ENCODE measurements around the gene INA.

INA gene

DNA sequence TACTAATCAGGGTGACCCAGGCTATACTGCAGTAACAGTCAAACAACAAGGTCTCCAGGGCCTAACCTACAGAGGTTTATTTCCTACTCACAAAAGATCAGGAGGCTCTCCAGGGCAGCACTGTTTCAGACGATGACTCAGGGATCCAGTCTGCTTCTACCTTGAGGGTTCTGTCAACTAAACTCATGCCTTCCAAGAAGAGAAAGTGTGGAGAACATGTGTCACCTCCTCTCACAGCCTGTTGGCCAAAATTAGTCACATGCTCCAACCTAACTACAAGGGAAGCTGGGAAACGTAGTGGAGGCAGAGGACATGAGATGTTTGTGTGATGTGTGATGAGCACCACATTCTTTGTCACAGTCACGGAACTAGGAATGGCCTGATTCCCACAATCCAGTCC, 14.7 kb upstream of the INA start:
- Histone ChIP-seq H3F3A (ENCODE audit: control insufficient read depth, insufficient read depth) (no peaks in the 10 kb centered on the region), H3K9me3 (ENCODE audit: control insufficient read depth, insufficient read depth, low read length) (no peaks in the 10 kb centered on the region), H4K20me1 (ENCODE audit: control insufficient read depth, insufficient read depth, low read depth, low read length) (no peaks in the 10 kb centered on the region), H3K27me3 (ENCODE audit: control insufficient read depth, low read length) (no peaks in the 10 kb centered on the region), H3K9me2 (replicated peaks; ENCODE audit: control insufficient read depth, low read length) (no peaks in the 10 kb centered on the region), H3K27ac (ENCODE audit: low read depth, low read length) (no peak overlapping the region), H3K79me2 (ENCODE audit: control insufficient read depth, low read length) (no peaks in the 10 kb centered on the region), H3K4me1 (ENCODE audit: control insufficient read depth, low read length) (no peaks in the 10 kb centered on the region), H3K4me2 (ENCODE audit: low read length) (no peak overlapping the region), H3K36me3 (ENCODE audit: control insufficient read depth, low read length) (no peaks in the 10 kb centered on the region), H3K4me3 (ENCODE audit: low read length) (no peak overlapping the region)
- TF ChIP-seq, protein P1, sequence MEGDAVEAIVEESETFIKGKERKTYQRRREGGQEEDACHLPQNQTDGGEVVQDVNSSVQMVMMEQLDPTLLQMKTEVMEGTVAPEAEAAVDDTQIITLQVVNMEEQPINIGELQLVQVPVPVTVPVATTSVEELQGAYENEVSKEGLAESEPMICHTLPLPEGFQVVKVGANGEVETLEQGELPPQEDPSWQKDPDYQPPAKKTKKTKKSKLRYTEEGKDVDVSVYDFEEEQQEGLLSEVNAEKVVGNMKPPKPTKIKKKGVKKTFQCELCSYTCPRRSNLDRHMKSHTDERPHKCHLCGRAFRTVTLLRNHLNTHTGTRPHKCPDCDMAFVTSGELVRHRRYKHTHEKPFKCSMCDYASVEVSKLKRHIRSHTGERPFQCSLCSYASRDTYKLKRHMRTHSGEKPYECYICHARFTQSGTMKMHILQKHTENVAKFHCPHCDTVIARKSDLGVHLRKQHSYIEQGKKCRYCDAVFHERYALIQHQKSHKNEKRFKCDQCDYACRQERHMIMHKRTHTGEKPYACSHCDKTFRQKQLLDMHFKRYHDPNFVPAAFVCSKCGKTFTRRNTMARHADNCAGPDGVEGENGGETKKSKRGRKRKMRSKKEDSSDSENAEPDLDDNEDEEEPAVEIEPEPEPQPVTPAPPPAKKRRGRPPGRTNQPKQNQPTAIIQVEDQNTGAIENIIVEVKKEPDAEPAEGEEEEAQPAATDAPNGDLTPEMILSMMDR (IDR thresholded peaks at IDR 0.05; ENCODE audit: low read depth, low read length, poor library complexity, severe bottlenecking): no peak
- no peak for TF ChIP-seq EZH2phosphoT487 (IDR thresholded peaks at IDR 0.05; ENCODE audit: borderline replicate concordance, low read length)

DNA sequence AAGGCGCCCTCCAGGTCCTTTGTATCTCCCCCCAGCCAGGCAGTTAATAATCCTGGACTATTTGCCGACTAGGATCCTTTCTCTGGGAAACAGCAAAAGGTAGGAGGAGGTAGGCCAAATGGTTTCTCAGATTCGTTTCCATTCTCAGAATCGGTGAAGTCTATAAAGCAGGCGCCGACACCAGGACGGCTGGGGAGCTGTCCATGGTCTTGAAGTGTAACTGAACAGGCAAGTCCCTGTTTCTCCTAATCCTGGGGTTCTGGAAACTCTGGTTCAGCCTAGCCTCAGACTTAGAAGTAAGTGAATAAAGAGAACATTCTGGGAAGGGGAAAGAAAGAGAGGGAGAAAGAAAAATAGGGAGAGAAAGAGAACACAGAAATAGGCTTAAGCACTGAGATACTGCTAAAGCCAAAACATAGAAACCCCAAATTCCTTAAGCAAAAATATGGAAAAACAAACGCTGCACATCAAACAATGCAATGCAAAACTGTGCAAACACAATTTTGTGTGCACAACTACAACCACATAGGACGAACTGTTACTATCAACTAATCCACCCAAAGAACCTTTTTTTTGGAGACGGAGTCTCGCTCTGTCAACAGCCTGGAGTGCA, 11.1 kb upstream of the INA start:
- Histone ChIP-seq H3K9me2 (replicated peaks; ENCODE audit: control insufficient read depth, low read length) (no peaks in the 10 kb centered on the region), H3F3A (ENCODE audit: control insufficient read depth, insufficient read depth) (no peaks in the 10 kb centered on the region), H3K9me3 (ENCODE audit: control insufficient read depth, insufficient read depth, low read length) (no peaks in the 10 kb centered on the region), H3K36me3 (ENCODE audit: control insufficient read depth, low read length) (no peaks in the 10 kb centered on the region), H3K4me3 (ENCODE audit: low read length) (no peak overlapping the region), H3K79me2 (ENCODE audit: control insufficient read depth, low read length) (no peaks in the 10 kb centered on the region), H3K27me3 (ENCODE audit: control insufficient read depth, low read length) (0 out of 2 replicates have a peak, but pooled peaks cover 2% of the 10 kb centered on the region), H3K27ac (ENCODE audit: low read depth, low read length) (no peak overlapping the region), H3K4me1 (ENCODE audit: control insufficient read depth, low read length) (no peaks in the 10 kb centered on the region), H3K4me2 (ENCODE audit: low read length) (no peak overlapping the region), H4K20me1 (ENCODE audit: control insufficient read depth, insufficient read depth, low read depth, low read length) (no peaks in the 10 kb centered on the region)
- TF ChIP-seq EZH2phosphoT487 (IDR thresholded peaks at IDR 0.05; ENCODE audit: borderline replicate concordance, low read length): no peak
- TF ChIP-seq, protein P1 (IDR thresholded peaks at IDR 0.05; ENCODE audit: low read depth, low read length, poor library complexity, severe bottlenecking): no peak

DNA sequence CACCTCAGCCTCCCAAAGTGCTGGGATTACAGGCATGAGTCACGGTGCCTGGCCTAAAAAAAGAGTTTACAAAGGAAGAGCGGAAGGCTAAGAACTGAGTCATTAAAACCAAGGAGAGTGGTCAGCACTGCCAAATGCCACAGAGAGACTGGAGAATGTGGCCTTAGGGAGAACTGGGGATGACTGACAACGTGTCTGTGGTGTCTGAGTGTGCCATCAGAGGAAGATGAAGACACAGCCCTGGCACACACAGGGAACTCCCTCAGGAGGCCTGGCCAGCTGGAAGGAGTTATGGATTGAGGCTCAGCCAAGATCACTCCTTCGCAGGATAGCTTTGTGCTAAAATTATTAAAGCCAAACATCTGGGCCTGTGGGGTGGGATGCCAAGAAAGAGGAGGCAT, 3.9 kb upstream of the INA start:
- no peak overlapping the region for H3K4me3 ChIP-seq (ENCODE audit: low read length)
- TF ChIP-seq EZH2phosphoT487 (IDR thresholded peaks at IDR 0.05; ENCODE audit: borderline replicate concordance, low read length): no peak
- TF ChIP-seq, protein P1 (IDR thresholded peaks at IDR 0.05; ENCODE audit: low read depth, low read length, poor library complexity, severe bottlenecking): no peak
- no peaks in the 10 kb centered on the region for H3K9me3 ChIP-seq (ENCODE audit: control insufficient read depth, insufficient read depth, low read length)
- no peak overlapping the region for H3K27ac ChIP-seq (ENCODE audit: low read depth, low read length)
- peaks cover 16% of the 10 kb centered on the region for H3K4me1 ChIP-seq (ENCODE audit: control insufficient read depth, low read length)
- peaks cover 4% of the 10 kb centered on the region; the same call in 1 of the 2 replicates for H3K79me2 ChIP-seq (ENCODE audit: control insufficient read depth, low read length)
- H3F3A ChIP-seq (ENCODE audit: control insufficient read depth, insufficient read depth): no peaks in the 10 kb centered on the region
- H4K20me1 ChIP-seq (ENCODE audit: control insufficient read depth, insufficient read depth, low read depth, low read length): no peaks in the 10 kb centered on the region
- no peaks in the 10 kb centered on the region for H3K36me3 ChIP-seq (ENCODE audit: control insufficient read depth, low read length)
- H3K27me3 ChIP-seq (ENCODE audit: control insufficient read depth, low read length): peaks cover 12% of the 10 kb centered on the region
- no peak overlapping the region for H3K4me2 ChIP-seq (ENCODE audit: low read length)
- no peaks in the 10 kb centered on the region for H3K9me2 ChIP-seq (replicated peaks; ENCODE audit: control insufficient read depth, low read length)

All from DOHH2 (cell line).